ENCODE measurements around the gene B3GLCT.
A peak's percentile ranks its signal among the peaks of the same experiment; 100 is the strongest.

Gene B3GLCT

GRCh38 chr13:31161557-31162150, 38.1 kb upstream of the B3GLCT start, which contains the start of gene HSPH1:
TSS of gene HSPH1 (minus strand) at chr13:31161904. CDS start at chr13:31161582, 322 bp downstream.
- no peak for TF ChIP-seq CTCF (IDR thresholded peaks at IDR 0.05; ENCODE audit: insufficient read depth, low read length)
- TF ChIP-seq, protein P1, sequence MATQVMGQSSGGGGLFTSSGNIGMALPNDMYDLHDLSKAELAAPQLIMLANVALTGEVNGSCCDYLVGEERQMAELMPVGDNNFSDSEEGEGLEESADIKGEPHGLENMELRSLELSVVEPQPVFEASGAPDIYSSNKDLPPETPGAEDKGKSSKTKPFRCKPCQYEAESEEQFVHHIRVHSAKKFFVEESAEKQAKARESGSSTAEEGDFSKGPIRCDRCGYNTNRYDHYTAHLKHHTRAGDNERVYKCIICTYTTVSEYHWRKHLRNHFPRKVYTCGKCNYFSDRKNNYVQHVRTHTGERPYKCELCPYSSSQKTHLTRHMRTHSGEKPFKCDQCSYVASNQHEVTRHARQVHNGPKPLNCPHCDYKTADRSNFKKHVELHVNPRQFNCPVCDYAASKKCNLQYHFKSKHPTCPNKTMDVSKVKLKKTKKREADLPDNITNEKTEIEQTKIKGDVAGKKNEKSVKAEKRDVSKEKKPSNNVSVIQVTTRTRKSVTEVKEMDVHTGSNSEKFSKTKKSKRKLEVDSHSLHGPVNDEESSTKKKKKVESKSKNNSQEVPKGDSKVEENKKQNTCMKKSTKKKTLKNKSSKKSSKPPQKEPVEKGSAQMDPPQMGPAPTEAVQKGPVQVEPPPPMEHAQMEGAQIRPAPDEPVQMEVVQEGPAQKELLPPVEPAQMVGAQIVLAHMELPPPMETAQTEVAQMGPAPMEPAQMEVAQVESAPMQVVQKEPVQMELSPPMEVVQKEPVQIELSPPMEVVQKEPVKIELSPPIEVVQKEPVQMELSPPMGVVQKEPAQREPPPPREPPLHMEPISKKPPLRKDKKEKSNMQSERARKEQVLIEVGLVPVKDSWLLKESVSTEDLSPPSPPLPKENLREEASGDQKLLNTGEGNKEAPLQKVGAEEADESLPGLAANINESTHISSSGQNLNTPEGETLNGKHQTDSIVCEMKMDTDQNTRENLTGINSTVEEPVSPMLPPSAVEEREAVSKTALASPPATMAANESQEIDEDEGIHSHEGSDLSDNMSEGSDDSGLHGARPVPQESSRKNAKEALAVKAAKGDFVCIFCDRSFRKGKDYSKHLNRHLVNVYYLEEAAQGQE (IDR thresholded peaks at IDR 0.05; ENCODE audit: insufficient replicate concordance, low read depth), result peak; percentile 20
- TF ChIP-seq SPI1 (IDR thresholded peaks at IDR 0.05; ENCODE audit: borderline replicate concordance, low read depth), result peak; percentile 90
- peak; percentile 78 for TF ChIP-seq GABPA (IDR thresholded peaks at IDR 0.05; ENCODE audit: low read depth)
- 0 out of 2 replicates have a peak, but pooled peaks have one; percentile 21 for TF ChIP-seq POLR2AphosphoS5 (IDR thresholded peaks at IDR 0.05; ENCODE audit: low read depth)
- peak; percentile 96 to 100 for DNase-seq (ENCODE audit: low read depth in 1 of 2, low spot score in 1 of 2)
- Histone ChIP-seq H3K27ac (replicated peaks) (peak within 1 kb of the TSS; percentile 89), H3K4me3 (replicated peaks; ENCODE audit: insufficient read depth, low read length) (peak within 1 kb of the TSS; percentile 99), H3K27me3 (ENCODE audit: insufficient read depth, poor library complexity, severe bottlenecking) (no peaks in the 10 kb centered on the region)

- peak overlapping the region; percentile 99 for H3K4me3 ChIP-seq (replicated peaks; ENCODE audit: insufficient read depth, low read length)
- peak overlapping the region; percentile 89 for H3K27ac ChIP-seq (replicated peaks)
- no peaks in the 10 kb centered on the region for H3K27me3 ChIP-seq (ENCODE audit: insufficient read depth, poor library complexity, severe bottlenecking)
- TF ChIP-seq, protein P1 (IDR thresholded peaks at IDR 0.05; ENCODE audit: insufficient replicate concordance, low read depth), result no peak
- TF ChIP-seq GABPA (IDR thresholded peaks at IDR 0.05; ENCODE audit: low read depth) (peak; percentile 13; the same call in 1 of the 2 replicates), SPI1 (IDR thresholded peaks at IDR 0.05; ENCODE audit: borderline replicate concordance, low read depth) (no peak), CTCF (IDR thresholded peaks at IDR 0.05; ENCODE audit: insufficient read depth, low read length) (no peak)
- DNase-seq (ENCODE audit: low read depth in 1 of 2, low spot score in 1 of 2), result peak; percentile 95 to 99
These were observed 37.4 kb upstream of the B3GLCT start for GRCh38 chr13:31162151-31163008.

DNA sequence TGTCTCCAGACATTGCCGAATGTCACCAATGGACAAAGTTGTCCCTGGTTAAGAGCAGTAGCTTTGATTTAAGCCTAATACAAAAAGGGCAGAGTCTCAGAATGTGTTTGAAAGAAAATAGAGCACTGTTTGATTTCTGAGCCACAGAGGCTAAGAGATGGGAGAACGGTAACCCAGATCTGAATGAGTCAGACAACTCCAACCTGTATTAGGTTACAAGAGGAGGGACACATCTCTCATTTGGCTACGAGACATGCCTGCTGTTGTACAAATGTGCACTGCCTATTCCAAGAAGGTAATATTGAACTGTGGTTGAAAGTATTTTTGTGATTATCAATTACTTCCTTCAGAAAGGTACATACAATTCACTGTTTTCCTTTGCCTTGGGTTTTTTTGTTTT, 33.2 kb upstream of the B3GLCT start:
- no peaks in the 10 kb centered on the region for H3K27me3 ChIP-seq (ENCODE audit: insufficient read depth, poor library complexity, severe bottlenecking)
- no peak overlapping the region for H3K4me3 ChIP-seq (replicated peaks; ENCODE audit: insufficient read depth, low read length)
- TF ChIP-seq, protein P1 (IDR thresholded peaks at IDR 0.05; ENCODE audit: insufficient replicate concordance, low read depth), result no peak
- H3K27ac ChIP-seq (replicated peaks), result no peak overlapping the region
- DNase-seq (ENCODE audit: low read depth in 1 of 2, low spot score in 1 of 2), result no peak
